Coronary artery (tissue), 2 donors: ENCODE results near the gene LRRC15.

Source experiments
- DNase-seq: peaks from one replicate; pipeline ENCODE4 v3.0.0-alpha.2; 2017; ENCODE audit warnings: low spot score
- H3K27ac ChIP-seq, 2 donors: fragments of 200-600 bp; sonication (generic); one replicate each; pipeline ENCODE4 v1.5.1; 2016 to 2019
- H3K4me3 ChIP-seq: fragments of 200-600 bp; sonication (generic); 2 replicates; pipeline ENCODE4 v1.5.1; 2016; ENCODE audit warnings: mild to moderate bottlenecking, moderate library complexity
- CTCF ChIP-seq: fragments of 200-600 bp; sonication (generic); IDR thresholded peaks from one replicate; pipeline ENCODE4 v1.5.1; 2019; ENCODE audit warnings: antibody characterized with exemption

LRRC15 gene

GRCh38 chr3:194330160-194330559 lies 39.4 kb downstream of the LRRC15 start:
- no peak for DNase-seq
- H3K27ac ChIP-seq, result no peak overlapping the region
- TF ChIP-seq CTCF, result no peak
- no peak overlapping the region for H3K4me3 ChIP-seq

DNA sequence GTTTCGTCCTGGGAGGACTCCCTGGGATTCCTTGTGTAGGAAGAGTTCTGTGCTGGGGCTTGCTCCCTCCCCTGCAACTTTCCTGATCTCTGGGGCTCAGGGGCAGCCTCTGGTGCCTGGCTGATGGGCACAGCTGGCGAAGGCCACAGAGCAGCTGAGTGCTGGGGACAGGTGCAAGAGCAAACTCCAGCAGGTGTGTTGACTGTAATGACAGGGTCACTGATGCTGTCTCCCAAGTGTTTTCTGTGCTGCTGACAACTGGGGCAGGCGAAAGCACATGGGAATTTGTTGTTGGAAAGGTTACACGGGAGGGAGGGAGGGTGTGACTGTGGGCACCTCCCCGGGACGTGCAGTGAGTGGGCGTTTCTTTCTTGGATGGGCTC lies 40.0 kb downstream of the LRRC15 start:
- no peak for TF ChIP-seq CTCF
- Histone ChIP-seq H3K4me3 (no peak overlapping the region), H3K27ac (no peak overlapping the region)
- no peak for DNase-seq

DNA sequence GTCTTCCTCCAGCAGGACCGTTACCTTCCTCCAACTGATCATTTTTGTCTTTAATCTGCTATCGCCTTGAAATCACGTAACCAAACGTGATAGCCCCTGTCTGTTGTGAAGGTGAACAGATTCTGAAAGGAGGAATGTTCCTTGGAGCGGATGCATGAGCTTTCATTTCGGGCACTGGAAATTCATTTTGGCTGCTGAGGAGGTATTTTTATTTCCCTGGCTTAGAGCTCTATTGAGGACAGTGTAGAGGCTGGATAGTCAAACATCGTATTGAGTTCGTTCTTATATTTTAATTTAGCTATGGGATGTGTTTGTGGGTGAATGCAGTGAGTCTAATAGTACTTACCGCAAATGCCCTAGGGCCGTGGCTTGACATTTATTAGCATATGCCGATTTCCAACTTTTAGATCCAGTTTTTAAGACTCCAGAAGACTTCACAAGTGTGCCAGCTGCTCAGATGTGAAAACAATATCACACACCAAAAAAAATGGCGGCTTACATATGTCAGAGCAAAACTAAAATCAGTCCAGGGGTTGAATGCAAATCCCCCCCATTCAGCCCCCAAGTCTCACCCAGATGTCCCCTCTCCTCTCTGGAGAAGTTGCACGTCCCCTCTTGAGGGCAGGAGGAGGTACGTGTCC lies 40.5 kb downstream of the LRRC15 start:
- no peak for TF ChIP-seq CTCF
- Histone ChIP-seq H3K4me3 (no peak overlapping the region), H3K27ac (no peak overlapping the region)
- DNase-seq, result no peak

- Histone ChIP-seq H3K4me3 (no peak overlapping the region), H3K27ac (no peak overlapping the region)
- no peak for TF ChIP-seq CTCF
- DNase-seq, result no peak
Observed at GRCh38 chr3:194328053-194328657, 41.4 kb downstream of the LRRC15 start.

- no peak overlapping the region for H3K4me3 ChIP-seq
- no peak for DNase-seq
- no peak overlapping the region for H3K27ac ChIP-seq
- no peak for TF ChIP-seq CTCF
Observed at GRCh38 chr3:194327218-194328052, 42.1 kb downstream of the LRRC15 start.

DNA sequence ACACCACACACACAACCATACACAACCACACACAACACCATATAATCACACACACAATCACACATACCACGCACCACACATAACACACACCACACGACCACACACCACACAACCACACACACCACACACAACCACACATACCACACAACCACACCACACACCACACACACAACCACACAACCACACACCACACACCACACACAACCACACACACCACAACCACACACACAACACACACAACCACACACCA lies 42.6 kb downstream of the LRRC15 start:
- H3K27ac ChIP-seq, result no peak overlapping the region
- H3K4me3 ChIP-seq, result no peak overlapping the region
- TF ChIP-seq CTCF, result no peak
- DNase-seq, result no peak
